ENCODE data around the gene PIK3R2. TPM values are rescaled to one million over a fixed set of nuclear protein-coding genes. Genes with fewer than 3 reads are reported as not detected.
"Not testable (repeated sequence)": the region's sequence is repeated elsewhere in the genome, so short reads cannot be mapped to it uniquely, and the experiment has no call there.

PIK3R2 gene
- 29.2 TPM for total RNA-seq

DNA sequence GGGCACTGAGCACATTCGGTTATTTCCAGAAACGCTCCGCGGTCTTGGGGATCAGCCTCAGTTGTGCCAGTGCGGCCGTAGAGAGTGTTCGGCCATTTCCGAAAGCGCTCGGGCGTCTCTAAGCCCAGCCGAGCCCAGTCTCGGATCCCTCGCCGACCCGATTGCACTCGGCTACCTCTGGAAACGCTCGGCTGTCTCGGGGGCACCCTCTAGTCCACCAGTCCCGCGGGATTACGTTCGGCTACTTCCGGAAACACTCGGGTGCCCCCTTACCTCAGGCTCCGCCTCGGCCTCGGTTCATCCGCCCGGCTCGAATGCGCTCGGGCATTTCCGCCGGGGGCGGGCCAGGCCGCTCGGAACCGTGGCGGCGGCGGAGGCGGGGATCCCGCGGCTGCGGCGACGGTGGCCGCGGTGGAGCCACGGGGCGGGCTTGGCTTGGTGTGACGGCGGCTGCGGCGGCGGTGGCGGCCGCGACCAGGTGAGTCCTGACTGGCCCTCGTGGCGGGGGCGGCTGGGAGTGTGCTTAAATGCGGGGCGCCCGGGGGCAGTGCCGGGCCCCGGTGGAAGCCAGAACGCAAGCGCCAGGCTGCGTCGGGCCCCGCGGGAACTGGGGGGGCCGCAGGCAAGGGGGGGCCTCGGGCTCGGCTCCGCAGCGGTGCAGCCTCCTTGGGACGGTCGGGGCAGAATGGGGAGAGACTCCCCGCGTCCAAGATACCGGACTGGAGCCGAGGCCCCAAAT is at the start of gene PIK3R2:
Gene PIK3R2, plus strand, starts transcription at position 347 of the 739 bp plus-strand sequence. CDS start 2,717 bp downstream, outside the sequence.
- peak; percentile 100 for DNase-seq (ENCODE audit: low spot score)

DNA sequence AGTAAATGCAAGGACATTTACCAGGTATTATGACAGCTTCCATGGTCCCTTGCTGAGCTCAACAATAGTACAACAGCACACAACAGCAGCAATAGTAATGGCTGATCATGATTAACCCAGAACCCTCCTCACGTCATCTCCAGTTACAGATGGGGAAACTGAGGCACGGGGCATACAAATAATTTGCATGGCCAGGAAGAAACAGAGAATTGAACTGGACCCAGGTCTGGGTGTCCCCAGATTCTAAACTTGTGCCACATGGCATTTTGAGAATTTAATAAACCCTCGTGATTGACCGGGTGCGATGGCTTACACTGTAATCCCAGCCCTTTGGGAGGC is 48.2 kb upstream of the PIK3R2 start:
- DNase-seq (ENCODE audit: low spot score), result no peak

DNA sequence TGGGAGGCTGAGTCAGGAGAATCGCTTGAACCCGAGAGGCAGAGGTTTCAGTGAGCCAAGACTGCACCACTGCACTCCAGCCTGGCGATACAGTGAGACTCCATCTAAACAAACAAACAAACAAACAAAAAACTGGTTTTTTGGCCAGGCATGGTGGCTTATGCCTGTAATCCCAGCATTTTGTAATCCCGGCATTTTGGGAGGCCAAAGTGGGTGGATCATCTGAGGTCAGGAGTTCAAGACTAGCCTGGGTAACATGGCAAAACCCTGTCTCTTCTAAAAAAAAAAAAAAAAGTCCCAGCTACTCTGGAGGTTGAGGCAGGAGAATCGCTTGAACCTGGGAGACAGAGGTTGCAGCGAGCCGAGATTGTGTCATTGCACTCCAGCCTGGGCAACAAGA is 47.7 kb upstream of the PIK3R2 start:
- DNase-seq (ENCODE audit: low spot score), result not testable (repeated sequence)

DNA sequence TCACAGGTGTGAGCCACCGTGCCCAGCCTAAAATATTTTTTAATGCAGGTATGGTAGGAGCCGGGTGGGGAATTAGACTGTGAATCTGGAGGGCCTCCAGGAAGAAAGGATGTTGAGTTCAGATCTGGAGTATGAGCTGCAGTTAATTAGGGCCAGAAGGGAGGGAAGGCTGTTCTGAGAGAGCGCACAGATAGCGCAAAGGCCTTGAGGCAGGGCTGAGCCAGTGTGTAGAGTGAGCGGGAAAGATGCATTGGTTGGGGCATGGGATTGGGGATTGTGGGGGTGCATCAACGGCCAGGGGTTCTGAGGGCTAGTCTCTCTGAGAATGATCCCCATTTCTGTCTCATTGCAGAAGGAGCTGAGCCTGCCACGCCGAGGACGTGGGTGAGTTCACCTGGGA is 45.7 kb upstream of the PIK3R2 start:
- DNase-seq (ENCODE audit: low spot score), result no peak

DNA sequence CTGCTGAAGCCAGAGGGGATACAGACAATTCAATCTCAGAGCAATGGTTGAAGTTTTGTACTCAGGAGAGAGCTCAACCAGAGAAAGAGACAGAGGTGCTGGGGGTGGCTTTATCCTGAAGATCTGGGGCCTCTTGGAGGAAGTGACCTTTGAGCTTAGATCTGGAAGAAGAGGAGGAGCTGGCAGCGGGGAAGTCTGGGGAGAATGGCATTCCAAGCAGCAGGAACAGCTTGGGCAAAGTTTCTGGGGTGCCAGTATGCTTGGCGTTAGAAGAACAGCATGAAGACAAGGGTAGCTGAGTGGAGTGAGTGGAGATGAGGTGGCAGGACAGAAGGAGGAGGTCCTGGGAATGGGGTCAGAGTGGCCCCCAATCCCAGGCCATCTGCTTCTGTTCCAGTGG is 44.1 kb upstream of the PIK3R2 start:
- no peak for DNase-seq (ENCODE audit: low spot score)

DNA sequence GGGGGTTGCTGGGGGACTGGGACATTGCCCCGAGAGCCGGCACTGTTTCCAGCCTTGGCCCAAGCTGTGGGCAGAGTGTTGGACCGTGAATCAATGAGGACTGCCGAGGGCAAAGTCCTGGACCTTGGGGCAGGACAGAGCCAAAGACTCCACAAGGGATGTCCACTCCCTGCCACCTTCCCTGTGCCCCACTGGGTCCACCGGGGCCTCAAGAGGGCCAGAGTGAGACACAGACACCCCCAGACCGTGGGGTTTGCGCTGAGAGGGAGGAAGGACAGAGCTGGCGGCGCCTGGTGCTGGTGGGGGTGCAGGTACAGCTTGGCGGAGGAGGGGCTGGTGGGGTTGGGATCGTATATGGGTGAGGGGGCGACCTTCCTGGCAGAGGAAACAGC is 43.6 kb upstream of the PIK3R2 start:
- no peak for DNase-seq (ENCODE audit: low spot score)

DNA sequence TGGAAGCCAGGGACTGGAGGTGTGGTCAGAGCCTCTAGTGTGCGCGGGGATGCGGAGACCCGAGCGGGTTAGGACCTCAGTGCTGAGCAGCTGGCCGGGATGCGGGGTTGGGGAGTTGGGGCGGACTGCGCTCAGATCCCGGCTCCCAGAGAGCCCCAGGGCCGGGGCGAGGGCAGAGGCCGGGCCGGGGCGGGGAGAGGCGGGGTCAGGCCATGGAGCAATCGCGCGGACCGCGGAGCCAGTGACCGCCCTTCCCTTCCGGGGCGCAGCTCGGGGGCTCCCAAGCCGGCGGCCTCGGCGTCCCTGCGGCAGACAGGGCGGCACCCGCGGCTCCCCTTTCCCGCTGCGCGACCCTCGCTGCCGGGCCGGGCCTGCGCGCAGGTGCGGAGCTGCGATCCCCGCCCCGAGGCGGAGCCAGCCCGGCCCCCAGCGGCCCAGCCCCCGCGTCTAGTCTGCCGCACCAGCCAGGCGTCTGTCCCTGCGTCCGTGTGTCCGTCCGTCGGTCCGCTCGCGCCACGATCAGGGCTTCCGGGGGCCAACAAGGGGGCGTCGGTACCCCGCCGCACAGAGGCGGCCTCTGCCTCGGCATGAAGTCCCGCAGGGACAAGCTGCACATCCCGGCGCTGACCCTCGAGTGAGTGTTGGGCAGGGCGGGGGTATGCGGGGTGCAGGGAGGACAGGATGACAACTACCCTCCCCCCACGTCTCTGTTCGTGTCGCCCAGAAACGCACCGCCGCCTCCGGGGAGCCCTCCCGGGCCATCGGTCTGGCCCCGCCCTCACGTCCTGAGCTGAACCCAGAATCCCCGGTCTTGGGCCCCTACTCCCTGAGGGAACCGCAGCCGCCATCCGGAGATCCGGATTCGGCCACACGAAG is 43.0 kb upstream of the PIK3R2 start:
- DNase-seq (ENCODE audit: low spot score), result no peak

DNA sequence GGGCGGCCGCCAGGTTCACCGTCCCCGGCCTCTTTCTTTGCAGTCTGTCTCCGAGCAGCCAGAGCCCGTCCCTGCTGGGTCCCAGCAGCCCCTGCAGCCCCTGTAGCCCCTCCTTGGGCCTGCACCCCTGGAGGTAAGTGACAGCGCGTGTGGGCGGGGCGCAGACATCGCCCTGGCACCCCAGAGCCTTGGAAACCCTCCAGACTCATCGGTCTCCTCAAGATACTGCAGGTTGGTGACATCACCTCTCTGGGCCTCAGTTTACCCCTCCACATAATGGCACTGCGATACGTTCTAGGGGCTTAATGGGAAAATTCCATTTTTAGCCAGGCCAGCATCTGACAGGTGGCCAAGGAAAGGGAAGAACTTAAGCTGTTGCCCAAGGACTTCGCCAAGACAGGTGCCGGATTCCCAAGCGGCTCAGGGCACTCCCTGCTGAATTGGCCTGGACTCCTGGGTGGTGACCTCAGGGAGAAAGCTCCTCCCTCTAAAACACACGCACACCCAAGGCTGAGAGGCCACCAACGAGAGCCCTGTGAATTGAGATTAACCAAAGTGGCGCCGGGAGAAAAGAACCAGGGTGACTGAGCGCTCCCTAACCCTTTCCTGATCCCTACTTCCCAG is 42.2 kb upstream of the PIK3R2 start:
- DNase-seq (ENCODE audit: low spot score), result no peak

DNA sequence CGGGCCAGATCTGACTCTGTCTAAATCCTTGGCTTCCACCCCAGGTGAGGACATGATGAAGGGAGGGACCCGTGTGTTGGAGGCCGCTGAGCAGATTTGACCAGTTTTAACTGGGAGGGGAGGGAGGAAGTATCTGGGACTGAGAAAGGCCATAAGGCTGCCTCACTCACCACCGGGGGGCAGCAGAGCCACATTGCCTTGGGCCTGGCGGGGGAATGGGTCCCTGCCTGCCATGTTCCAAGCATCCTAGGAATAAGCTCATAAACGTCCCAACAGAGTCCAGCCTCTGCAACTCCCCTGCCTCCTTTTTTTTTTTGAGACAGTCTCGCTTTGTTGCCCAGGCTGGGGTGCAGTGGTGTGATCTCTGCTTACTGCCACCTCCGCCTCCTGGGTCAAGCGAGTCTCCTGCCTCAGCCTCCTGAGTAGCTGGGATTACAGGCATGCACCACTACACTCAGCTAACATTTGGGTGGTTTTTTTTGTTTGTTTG is 39.9 kb upstream of the PIK3R2 start:
- DNase-seq (ENCODE audit: low spot score), result peak; percentile 90

DNA sequence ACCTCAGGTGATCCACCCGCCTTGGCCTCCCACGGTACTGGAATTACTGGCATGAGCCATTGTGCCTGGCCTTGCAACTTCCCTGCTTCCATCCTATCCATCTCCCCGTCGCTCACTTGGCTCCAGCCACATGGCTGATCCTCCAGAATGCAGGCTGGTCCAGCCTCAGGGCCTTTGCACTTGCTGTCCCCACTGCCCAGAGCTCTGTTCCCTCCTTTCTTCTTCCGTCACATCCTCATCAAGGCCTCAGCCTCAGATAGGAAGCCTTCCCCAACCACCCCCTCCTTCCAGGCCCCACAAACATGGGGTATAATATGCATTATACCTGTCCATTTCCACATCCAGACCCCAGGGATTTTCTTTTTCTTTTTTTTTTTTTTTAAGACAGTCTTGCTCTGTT is 39.1 kb upstream of the PIK3R2 start:
- DNase-seq (ENCODE audit: low spot score), result no peak

DNA sequence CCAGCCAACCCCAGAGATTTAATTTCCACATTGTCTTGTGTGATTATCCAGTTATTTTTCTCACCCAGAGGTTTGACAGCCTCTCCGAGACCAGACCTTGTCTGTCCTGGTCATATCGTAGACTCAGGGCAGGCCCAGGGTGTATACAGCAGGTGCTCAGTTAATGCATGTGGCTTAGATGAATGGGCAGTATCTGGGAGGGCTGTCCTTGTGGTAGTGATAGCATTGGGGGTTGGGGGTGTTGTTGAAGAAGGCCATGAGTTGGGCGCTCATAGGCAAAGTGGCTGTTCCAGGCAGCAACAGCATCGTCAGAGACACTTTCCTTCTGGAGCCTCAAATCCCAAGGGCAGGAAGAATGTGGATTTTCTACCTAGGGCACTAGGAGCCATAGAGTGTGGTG is 38.5 kb upstream of the PIK3R2 start:
- DNase-seq (ENCODE audit: low spot score), result no peak

DNA sequence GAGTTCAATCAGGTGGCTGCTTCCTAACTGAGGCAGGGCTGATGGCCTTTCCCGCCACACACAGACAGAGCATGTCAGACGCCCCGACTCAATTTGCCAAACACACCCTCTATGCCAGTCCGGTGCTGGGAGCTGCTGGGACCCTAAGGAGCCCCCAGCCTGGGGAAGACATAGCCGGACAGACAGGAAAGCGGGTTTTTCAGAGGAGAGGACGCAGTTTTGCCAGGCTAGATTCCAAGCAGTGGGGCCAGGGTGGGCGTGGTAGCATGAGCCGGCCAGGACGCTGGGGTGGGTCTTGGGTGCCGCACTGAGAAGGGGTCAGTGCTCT is 35.6 kb upstream of the PIK3R2 start:
- DNase-seq (ENCODE audit: low spot score), result no peak

DNA sequence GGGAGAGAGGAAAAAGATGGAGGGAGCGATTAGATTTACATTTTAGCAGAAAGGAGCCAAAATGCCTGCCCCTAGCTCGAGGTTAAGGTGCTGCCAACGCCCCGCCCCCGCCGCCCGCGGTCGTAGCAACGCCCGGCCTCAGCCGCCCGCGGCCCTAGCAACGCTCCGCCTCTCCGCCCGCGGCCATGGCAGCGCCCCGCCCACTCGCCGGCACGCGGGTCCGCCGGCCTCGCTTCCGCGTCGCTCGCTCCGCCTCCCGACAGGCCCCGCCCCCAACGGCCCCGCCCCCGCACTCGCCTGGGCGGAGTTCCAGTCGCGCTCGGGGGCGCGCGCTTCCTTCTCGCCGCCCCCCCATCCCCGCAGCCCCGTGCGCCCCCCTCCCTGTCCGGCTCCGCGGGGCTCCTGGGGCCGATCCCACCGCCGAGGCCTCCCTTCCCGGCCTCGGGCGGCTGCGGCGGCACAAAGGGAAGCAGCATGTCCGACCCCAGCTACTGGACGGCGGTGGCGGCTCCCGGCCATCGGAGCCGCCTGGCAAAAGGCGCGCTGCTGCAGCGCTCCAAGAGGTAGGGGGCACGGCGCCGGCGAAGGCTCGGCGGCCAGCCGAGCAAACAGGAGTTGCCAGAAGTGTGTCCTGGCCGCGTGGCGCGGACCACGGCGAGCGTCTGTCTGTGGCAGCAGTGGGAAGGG is 35.1 kb upstream of the PIK3R2 start:
- peak; percentile 90 for DNase-seq (ENCODE audit: low spot score)

DNA sequence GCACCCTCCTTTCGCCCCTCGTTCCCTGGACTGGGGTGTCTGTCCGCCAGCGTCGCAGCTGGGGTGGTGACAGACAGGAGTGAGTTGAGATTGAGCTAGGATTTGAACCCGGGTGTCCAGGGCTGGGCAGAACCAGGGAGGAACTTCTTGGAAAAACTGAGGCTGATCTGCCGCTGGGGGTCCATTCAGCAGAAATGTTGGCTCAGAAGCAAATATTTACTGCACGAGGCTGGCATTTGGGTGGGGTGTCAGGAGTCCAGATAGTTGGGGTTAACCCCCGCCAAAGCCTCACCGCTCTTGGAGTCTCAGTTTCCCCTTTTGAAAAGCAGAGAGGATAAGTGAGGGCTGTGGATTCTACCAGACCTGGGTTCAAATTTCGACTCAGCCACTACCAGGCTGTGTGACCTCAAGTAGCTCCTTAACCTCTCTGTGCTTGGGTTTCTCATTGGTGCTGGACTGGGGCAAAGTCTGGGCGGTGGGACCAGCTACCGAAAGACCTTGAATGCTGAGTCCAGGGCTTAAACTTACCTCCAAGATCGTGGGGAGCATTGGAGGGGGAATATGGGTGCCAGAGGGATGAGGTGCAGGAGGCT is 34.4 kb upstream of the PIK3R2 start:
- DNase-seq (ENCODE audit: low spot score), result no peak

DNA sequence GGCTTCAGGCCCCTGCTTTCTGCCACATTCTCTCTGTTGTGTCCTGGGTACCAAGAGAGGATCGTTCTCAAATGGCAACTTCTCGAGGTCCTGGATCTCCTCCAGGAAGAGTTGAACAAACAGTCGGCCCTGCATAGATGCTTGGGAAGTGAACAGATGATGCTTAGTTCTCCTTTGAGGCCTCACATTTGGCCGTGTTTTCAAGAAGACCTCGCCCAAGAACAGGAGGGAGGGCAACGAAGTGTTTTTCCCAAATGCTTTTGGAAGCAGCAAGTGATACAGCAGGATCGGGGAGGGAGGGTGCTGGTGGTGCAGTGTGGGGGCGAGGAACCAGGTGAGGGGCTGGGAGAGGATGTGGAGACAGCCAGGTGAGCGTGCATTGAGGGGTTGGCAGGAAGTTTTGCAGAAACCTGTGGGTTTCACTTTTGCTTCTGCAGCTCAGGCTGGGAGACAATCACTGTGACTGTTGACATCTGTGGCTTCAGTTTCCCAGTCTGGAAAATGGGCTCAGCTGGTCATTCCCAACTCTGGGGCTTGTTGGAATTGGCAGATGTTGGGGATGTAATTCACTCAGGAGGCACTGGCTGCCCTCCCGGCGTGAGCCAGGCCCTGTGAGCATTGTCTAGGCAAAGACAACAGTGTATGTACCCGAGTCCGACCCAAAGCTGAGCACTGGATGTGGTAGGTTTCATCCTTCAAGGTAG is 33.8 kb upstream of the PIK3R2 start:
- no peak for DNase-seq (ENCODE audit: low spot score)

DNA sequence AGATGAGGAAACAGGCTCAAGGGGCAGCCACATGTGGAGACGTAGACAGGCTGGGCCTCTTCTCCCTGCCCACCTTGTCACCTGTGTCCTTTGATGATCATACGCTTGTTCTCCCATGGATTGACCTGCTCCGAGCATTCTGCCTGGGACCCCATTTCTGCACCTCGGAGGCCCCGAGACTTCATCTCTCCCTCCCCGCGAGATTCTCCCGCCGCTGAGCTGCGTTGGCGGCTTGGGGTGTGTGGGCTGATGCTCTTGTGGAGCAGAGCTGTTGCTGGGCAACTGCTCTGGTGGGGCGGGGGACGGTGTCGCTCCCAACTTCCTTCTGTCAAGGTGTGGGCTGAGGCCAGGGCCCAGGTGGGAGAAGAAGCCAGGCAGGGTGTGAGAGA is 33.3 kb upstream of the PIK3R2 start:
- DNase-seq (ENCODE audit: low spot score), result no peak

DNA sequence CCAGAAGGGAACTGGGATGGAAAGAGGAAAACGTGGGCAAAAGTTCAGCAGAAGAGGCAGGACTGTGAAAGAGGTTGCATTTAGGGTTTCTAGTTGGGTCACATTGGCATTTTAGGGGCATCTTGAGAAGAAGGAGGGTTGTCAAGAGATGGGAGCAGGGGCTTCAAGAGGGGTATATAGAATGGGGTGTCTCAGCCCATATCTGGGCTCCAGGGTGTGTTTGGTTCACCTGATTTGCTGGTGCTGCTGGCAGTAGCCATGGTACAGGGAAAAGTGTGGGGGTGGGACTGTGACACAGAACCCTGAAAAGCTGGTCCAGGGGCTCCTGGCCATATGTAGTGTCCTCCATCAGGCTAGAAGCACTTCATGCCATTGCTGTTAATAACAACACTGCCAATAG is 32.8 kb upstream of the PIK3R2 start:
- no peak for DNase-seq (ENCODE audit: low spot score)

DNA sequence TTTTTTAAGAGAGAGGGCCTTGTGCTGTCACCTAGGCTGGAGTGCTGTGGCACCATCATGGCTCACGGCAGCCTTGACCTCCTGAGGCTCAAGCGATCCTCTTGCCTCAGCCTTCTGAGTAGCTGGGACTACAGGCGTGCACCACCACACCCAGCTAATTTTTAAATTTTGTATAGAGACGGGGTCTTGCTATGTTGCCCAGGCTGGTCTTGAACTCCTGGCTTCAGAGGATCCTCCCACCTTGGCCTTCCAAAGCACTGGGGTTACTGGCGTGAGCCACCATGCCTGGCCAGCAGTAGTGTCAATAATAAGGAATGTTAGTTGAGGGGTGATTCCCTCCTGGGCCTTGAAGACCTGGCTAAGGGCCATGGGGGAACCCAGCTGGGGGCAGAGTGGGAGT is 31.8 kb upstream of the PIK3R2 start:
- DNase-seq (ENCODE audit: low spot score), result no peak

DNA sequence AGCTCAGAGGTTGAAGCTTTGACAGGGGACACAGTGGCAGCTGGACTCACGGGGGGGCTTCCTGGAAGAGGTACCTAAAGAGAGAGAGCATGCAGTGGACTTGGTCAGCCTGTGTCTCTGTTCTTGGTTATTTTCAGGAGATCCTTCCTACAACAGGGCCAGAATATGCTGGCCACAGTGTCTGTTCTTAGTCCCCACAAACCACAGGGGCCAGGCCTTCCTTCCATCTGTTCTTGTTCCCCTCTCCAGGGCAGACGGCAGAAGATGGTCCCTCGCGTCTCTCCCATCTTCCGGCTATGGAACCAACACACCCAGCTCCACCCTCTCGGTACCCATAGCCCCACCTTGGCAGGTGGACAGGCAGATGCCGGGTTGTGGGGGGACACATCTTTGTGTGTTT is 30.5 kb upstream of the PIK3R2 start:
- DNase-seq (ENCODE audit: low spot score), result no peak

DNA sequence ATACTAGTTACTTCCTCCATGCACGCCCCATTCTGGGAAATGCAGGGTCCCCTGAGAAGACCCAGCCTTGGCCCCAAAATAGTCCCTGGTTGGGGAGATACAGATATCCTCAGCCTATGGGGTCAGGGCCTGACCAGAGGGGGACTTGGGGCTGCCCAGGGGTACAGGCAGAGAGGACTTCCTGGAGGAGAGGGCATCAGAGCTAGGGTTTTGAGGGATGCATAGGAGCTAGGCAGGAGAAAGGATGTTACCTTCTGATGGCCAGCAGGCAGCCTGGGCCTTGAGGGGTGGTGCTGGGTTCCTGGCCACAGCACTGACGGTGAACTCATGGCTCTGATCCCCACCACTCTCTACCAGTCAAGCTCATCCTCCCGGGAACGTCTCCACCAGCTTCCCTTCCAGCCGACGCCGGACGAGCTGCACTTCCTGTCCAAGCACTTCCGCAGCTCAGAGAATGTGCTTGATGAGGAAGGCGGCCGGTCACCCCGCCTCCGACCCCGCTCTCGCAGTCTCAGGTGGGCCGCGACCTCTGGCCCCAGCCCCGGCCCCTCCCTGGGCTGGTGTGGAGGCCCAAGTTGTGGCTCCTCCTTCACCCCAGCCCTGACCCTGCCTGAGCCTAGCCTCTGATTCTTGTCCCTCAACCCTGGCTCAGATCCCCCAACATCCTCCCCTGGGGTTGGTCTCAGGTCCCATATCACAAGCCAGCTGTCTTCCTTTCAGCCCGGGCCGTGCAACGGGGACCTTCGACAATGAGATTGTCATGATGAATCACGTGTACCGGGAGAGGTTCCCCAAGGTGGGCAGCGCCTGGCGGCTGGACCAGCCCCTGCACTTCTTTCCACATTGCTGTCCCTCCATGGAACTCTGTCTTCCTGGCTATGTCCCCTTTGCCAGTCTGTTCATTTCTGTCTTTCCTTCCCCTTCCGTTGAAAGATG is 29.8 kb upstream of the PIK3R2 start:
- no peak for DNase-seq (ENCODE audit: low spot score)

Data from ureter (tissue), 1 donor.